Hepatic stellate cell (primary cell): ENCODE data around the gene C16orf89.
A peak's percentile ranks its signal among the peaks of the same experiment; 100 is the strongest.
"Not testable (repeated sequence)": the region's sequence is repeated elsewhere in the genome, so short reads cannot be mapped to it uniquely, and the experiment has no call there.

Experiments used
- DNase-seq: peaks from one replicate; pipeline ENCODE4 v3.0.0; 2011; ENCODE audit warnings: low spot score

The C16orf89 gene

GRCh38 chr16:5084099-5084731, 18.5 kb upstream of the C16orf89 start:
- DNase-seq = not testable (repeated sequence)

- not testable (repeated sequence) for DNase-seq
Observed at GRCh38 chr16:5083646-5084045, 17.9 kb upstream of the C16orf89 start.

- DNase-seq = not testable (repeated sequence)
Observed at GRCh38 chr16:5080996-5081395, 15.2 kb upstream of the C16orf89 start.

- DNase-seq = not testable (repeated sequence)
Observed at GRCh38 chr16:5080461-5080860, 14.7 kb upstream of the C16orf89 start.

GRCh38 chr16:5078626-5079025, 12.9 kb upstream of the C16orf89 start:
- DNase-seq = no peak

- DNase-seq = no peak
Observed at GRCh38 chr16:5077304-5077703, 11.5 kb upstream of the C16orf89 start.

GRCh38 chr16:5075637-5076036, 9.9 kb upstream of the C16orf89 start:
- no peak for DNase-seq

GRCh38 chr16:5073771-5074170, 8.0 kb upstream of the C16orf89 start:
- not testable (repeated sequence) for DNase-seq

- DNase-seq = no peak
Observed at GRCh38 chr16:5073279-5073629, 7.5 kb upstream of the C16orf89 start.

- no peak for DNase-seq
Observed at GRCh38 chr16:5072334-5073278, 6.8 kb upstream of the C16orf89 start.

GRCh38 chr16:5071681-5072333, 6.1 kb upstream of the C16orf89 start, which contains the start of gene ALG1:
ALG1 (plus strand) TSS chr16:5071843; CDS start chr16:5071850, 7 bp downstream.
- peak; percentile 96 for DNase-seq

- no peak for DNase-seq
Observed at GRCh38 chr16:5071341-5071680, 5.6 kb upstream of the C16orf89 start.

- DNase-seq = no peak
Observed at GRCh38 chr16:5070431-5071186, 4.9 kb upstream of the C16orf89 start.

- no peak for DNase-seq
Observed at GRCh38 chr16:5069854-5070253, 4.1 kb upstream of the C16orf89 start.

GRCh38 chr16:5069048-5069447, 3.3 kb upstream of the C16orf89 start:
- DNase-seq = no peak

- DNase-seq = no peak
Observed at GRCh38 chr16:5066511-5066910, 755 bp upstream of the C16orf89 start.

GRCh38 chr16:5065326-5065725, 430 bp downstream of the C16orf89 start:
- no peak for DNase-seq

- no peak for DNase-seq
Observed at GRCh38 chr16:5064915-5065314, 841 bp downstream of the C16orf89 start.

GRCh38 chr16:5062790-5063765, 2.7 kb downstream of the C16orf89 start:
- no peak for DNase-seq

GRCh38 chr16:5062051-5062450, 3.7 kb downstream of the C16orf89 start:
- no peak for DNase-seq

GRCh38 chr16:5060073-5060641, 5.6 kb downstream of the C16orf89 start:
- DNase-seq = no peak
